Suprapubic skin (tissue), 4 donors: ENCODE results near the gene EPHA10. TPM values are rescaled to one million over a fixed set of nuclear protein-coding genes. Genes with fewer than 3 reads are reported as not detected.
A peak's percentile ranks its signal among the peaks of the same experiment; 100 is the strongest.

Experiments used
- DNase-seq, 2 donors: peaks; one replicate each; pipeline ENCODE4 v3.0.0-alpha.2; 2019; ENCODE audit warnings: low spot score in 2 of 2
- H3K27ac ChIP-seq: fragments of 200-600 bp; sonication (generic); one replicate; pipeline ENCODE4 v1.5.1; 2019
- H3K27me3 ChIP-seq: fragments of 200-600 bp; sonication (generic); one replicate; pipeline ENCODE4 v1.5.1; 2019
- H3K36me3 ChIP-seq: fragments of 200-600 bp; sonication (generic); one replicate; pipeline ENCODE4 v1.5.1; 2019
- H3K4me1 ChIP-seq: fragments of 200-600 bp; sonication (generic); one replicate; pipeline ENCODE4 v1.5.1; 2019
- H3K4me3 ChIP-seq: fragments of 200-600 bp; sonication (generic); one replicate; pipeline ENCODE4 v1.5.1; 2019; ENCODE audit warnings: mild to moderate bottlenecking
- H3K9me3 ChIP-seq: fragments of 200-600 bp; sonication (generic); one replicate; pipeline ENCODE4 v1.5.1; 2019
- CTCF ChIP-seq, 2 donors: fragments of 200-600 bp in 1 of 2; fragments of 450-650 bp in 1 of 2; sonication (generic) in 1 of 2; IDR thresholded peaks; one replicate each; pipeline ENCODE4 v1.5.1; 2016 to 2019; ENCODE audit warnings: antibody characterized with exemption in 2 of 2, mild to moderate bottlenecking in 1 of 2, moderate library complexity in 1 of 2
- EP300 ChIP-seq: sonication (generic); formaldehyde crosslinking; IDR thresholded peaks from one replicate; pipeline ENCODE4 v1.6.1; 2017; ENCODE audit warnings: antibody characterized with exemption
- POLR2A ChIP-seq, 2 donors: fragments of 450-650 bp; IDR thresholded peaks; one replicate each; pipeline ENCODE4 v1.6.1; 2017; ENCODE audit warnings: antibody characterized with exemption in 2 of 2, mild to moderate bottlenecking in 2 of 2, moderate library complexity in 2 of 2
- POLR2AphosphoS5 ChIP-seq, 3 donors: sonication (generic); formaldehyde crosslinking; IDR thresholded peaks; one replicate each; pipeline ENCODE4 v1.6.1; 2017; ENCODE audit warnings: antibody characterized with exemption in 3 of 3
- WGBS: methylation state at CpG from one replicate; pipeline ENCODE4 v1.1.5; 2018; 5-methylcytosine and 5-hydroxymethylcytosine counted together
- total RNA-seq, 4 donors: library from RNA; depleted of rRNA; stranded (reverse); fragments of >200 nt; gene quantifications; one replicate each; pipeline ENCODE4 v1.1.0, GENCODE V29; 2016

EPHA10 gene
- total RNA-seq, 4 donors from 2014 or later, result 0.23 to 0.34 TPM; not detected in 2

GRCh38 chr1:37764414-37764825 lies 500 bp downstream of the EPHA10 start:
- H3K36me3 ChIP-seq, result no peaks in the 10 kb centered on the region
- H3K27me3 ChIP-seq, result peaks cover 92% of the 10 kb centered on the region

GRCh38 chr1:37763791-37764413 lies 1.0 kb downstream of the EPHA10 start:
- DNase-seq, result peak in 1 of 2 donors; percentile 57
- WGBS, result 23% methylated on average over 25 of the region's 25 CpGs
- H3K27ac ChIP-seq, result no peak overlapping the region
- TF ChIP-seq EP300, result no peak
- TF ChIP-seq POLR2AphosphoS5 (IDR thresholded peaks at IDR 0.05), result no peak
- no peak for TF ChIP-seq CTCF (IDR thresholded peaks at IDR 0.05)
- no peak for TF ChIP-seq POLR2A (IDR thresholded peaks at IDR 0.05)
- no peak overlapping the region for H3K4me3 ChIP-seq
- H3K27me3 ChIP-seq, result peaks cover 97% of the 10 kb centered on the region
- H3K36me3 ChIP-seq, result no peaks in the 10 kb centered on the region
- peaks cover 10% of the 10 kb centered on the region for H3K4me1 ChIP-seq
- no peaks in the 10 kb centered on the region for H3K9me3 ChIP-seq

More at GRCh38 chr1:37764414-37764825, 500 bp downstream of the EPHA10 start:
- no peaks in the 10 kb centered on the region for H3K9me3 ChIP-seq
- TF ChIP-seq CTCF (IDR thresholded peaks at IDR 0.05), result no peak
- no peak for TF ChIP-seq EP300
- no peak for TF ChIP-seq POLR2A (IDR thresholded peaks at IDR 0.05)
- TF ChIP-seq POLR2AphosphoS5 (IDR thresholded peaks at IDR 0.05), result no peak
- DNase-seq, result no peak
- peaks cover 10% of the 10 kb centered on the region for H3K4me1 ChIP-seq
- no peak overlapping the region for H3K4me3 ChIP-seq
- H3K27ac ChIP-seq, result no peak overlapping the region
- 8% methylated on average over 29 of the region's 29 CpGs for WGBS

GRCh38 chr1:37762516-37762915 lies 2.4 kb downstream of the EPHA10 start:
- H3K9me3 ChIP-seq, result no peaks in the 10 kb centered on the region
- DNase-seq, result no peak
- 81% methylated on average over 2 of the region's 2 CpGs for WGBS
- TF ChIP-seq POLR2A (IDR thresholded peaks at IDR 0.05) (no peak), POLR2AphosphoS5 (IDR thresholded peaks at IDR 0.05) (no peak)
- H3K4me1 ChIP-seq, result peaks cover 10% of the 10 kb centered on the region
- H3K36me3 ChIP-seq, result no peaks in the 10 kb centered on the region
- peaks cover 100% of the 10 kb centered on the region for H3K27me3 ChIP-seq
- no peak overlapping the region for H3K27ac ChIP-seq
- no peak overlapping the region for H3K4me3 ChIP-seq

GRCh38 chr1:37761416-37762095 lies 3.4 kb downstream of the EPHA10 start:
- DNase-seq, result no peak
- peaks cover 100% of the 10 kb centered on the region for H3K27me3 ChIP-seq
- TF ChIP-seq POLR2AphosphoS5 (IDR thresholded peaks at IDR 0.05) (no peak), CTCF (IDR thresholded peaks at IDR 0.05) (no peak), EP300 (no peak), POLR2A (IDR thresholded peaks at IDR 0.05) (no peak)
- WGBS, result 56% methylated on average over 62 of the region's 68 CpGs
- no peak overlapping the region for H3K27ac ChIP-seq
- peaks cover 10% of the 10 kb centered on the region for H3K4me1 ChIP-seq
- H3K9me3 ChIP-seq, result no peaks in the 10 kb centered on the region
- H3K36me3 ChIP-seq, result no peaks in the 10 kb centered on the region
- no peak overlapping the region for H3K4me3 ChIP-seq

GRCh38 chr1:37759451-37759850 lies 5.5 kb downstream of the EPHA10 start:
- H3K27me3 ChIP-seq, result peaks cover 100% of the 10 kb centered on the region
- TF ChIP-seq POLR2A (IDR thresholded peaks at IDR 0.05) (no peak), POLR2AphosphoS5 (IDR thresholded peaks at IDR 0.05) (no peak), CTCF (IDR thresholded peaks at IDR 0.05) (no peak), EP300 (no peak)
- 86% methylated on average over 2 of the region's 2 CpGs for WGBS
- H3K36me3 ChIP-seq, result no peaks in the 10 kb centered on the region
- no peak overlapping the region for H3K4me3 ChIP-seq
- H3K27ac ChIP-seq, result no peak overlapping the region
- H3K4me1 ChIP-seq, result no peaks in the 10 kb centered on the region
- DNase-seq, result no peak
- H3K9me3 ChIP-seq, result no peaks in the 10 kb centered on the region
